M059J (cell line): ENCODE results near the gene ERICH4. TPM values are rescaled to one million over a fixed set of nuclear protein-coding genes. Genes with fewer than 3 reads are reported as not detected.
"Not testable (repeated sequence)": the region's sequence is repeated elsewhere in the genome, so short reads cannot be mapped to it uniquely, and the experiment has no call there.

Source experiments
- DNase-seq: peaks from one replicate; pipeline ENCODE4 v3.0.0-alpha.2; 2012; ENCODE audit warnings: low read depth
- total RNA-seq: library from RNA; depleted of rRNA; stranded (reverse); fragments of >200 nt; shearing (Covaris generic); gene quantifications from 2 replicates; pipeline ENCODE4 v1.2.3, GENCODE V29; 2014

The ERICH4 gene
- total RNA-seq, 1 experiment from 2014 or later: not detected

GRCh38 chr19:41435376-41435775 lies 7.6 kb upstream of the ERICH4 start:
- not testable (repeated sequence) for DNase-seq

DNA sequence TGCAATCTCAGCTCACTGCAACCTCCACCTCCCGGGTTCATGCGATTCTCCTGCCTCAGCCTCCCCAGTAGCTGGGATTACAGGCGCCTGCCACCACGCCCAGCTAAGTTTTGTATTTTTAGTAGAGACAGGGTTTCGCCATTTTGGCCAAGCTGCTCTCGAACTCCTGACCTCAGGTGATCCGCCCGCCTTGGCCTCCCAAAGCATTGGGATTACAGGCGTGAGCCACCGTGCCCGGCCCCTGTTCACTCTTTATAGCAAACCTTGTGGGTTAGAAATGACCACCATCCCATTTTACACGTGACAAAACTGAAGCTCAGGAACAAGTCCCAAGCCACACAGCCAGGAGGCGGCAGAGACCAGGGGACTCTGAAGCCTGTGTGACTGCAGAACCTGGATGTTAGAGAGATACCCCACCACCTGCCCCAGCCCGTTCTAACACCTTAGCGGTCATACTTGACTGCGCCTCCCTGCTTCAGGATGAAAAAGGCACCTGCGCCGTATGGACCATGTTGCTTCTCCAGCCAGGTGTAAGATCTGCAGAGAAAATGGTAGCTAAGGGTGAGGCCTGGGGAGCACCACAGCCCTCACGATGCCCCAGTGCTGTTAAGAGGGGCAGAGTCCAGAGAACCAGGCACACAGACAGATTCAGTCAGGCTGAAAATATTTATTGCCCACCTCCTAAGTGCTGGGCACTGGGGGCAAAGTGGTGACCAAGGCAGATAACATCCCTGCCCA lies 6.9 kb upstream of the ERICH4 start:
- DNase-seq: no peak

GRCh38 chr19:41436674-41436951 lies 6.3 kb upstream of the ERICH4 start:
- no peak for DNase-seq

DNA sequence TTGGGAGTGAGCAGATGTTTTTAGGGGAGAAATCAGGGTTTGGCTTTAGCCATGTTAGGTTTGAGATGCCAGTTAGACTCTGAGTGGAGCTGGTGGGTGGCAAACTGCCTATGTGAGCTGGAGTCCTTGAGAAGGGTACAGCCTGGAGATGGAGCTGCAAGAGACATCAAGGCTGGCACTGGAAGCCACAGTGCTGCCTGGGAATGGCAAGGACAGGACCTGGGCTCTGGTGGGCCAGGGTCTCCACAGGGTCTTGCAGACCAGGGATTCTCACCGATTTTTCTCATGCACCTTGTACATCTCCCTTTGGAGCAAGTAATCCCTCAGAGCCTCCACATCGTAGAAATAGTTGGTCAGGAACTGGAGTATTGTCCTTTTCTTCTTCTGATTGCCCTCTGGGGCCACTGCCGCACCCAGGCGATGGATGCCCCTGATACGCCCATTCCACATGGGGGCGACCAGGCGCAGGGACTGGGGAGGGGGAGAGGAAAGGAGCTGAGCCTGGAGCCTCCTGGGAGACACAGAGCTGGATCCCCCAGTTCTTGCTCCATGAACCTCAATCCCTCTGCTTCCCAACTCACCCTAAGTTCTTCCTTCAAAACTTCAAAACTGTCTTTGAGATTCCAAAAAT lies 4.9 kb upstream of the ERICH4 start:
- DNase-seq: no peak

GRCh38 chr19:41439441-41440222 lies 3.3 kb upstream of the ERICH4 start, which contains the start of gene DMAC2:
Gene DMAC2 (minus strand): TSS chr19:41439912. CDS start chr19:41439899, 13 bp downstream.
- DNase-seq: peak; percentile 99

DNA sequence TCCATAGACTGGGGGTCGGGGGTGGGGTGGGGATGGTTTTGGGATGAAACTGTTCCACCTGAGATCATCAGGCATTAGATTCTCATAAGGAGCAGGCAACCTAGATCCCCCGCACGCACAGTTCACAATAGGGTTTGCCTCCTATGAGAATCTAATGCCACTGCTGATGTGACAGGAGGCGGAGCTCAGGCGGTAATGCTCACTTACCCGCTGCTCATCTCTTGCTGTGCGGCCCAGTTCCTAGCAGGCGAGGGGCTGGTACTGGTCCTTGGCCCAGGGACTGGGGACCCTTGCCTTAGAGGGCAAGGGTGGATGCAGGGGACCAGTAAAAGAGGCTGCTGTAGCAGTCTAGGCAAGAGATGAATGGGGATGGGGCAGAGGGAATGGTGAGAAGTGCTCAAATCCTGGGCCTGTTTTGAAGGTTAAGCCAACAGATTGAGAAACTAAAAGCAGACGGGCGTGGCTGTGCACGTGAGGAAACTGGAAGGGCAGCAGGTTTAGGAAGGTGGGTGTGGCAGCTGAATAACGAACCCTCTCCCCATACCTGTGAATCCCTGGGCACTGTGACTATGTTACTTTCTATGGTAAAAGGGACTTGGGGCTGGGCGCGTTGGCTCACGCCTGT lies 1.5 kb upstream of the ERICH4 start:
- no peak for DNase-seq

- no peak for DNase-seq
Measured at GRCh38 chr19:41443813-41444455, 978 bp downstream of the ERICH4 start.

DNA sequence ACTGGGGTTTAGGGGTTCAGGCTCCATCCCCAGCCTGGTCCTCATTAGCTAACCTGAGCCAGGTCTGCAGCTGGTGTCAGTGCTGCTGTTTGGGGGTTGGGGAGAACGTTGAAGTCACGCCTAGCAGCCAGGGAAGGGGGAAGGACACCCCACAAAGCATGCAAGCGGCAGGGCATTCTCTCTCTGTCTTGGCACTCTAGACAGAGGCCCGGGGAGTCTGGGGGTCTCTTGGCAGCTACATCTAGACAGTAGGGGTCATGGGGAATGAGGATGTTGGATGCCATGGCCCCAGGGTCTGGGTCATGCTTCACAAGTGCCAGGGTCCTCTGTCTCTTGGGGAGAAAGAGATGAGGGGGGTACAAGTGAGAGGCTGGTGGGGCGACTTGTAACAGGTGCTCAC lies 2.6 kb downstream of the ERICH4 start:
- DNase-seq: no peak

GRCh38 chr19:41447732-41448332 lies 4.9 kb downstream of the ERICH4 start:
- DNase-seq: no peak

DNA sequence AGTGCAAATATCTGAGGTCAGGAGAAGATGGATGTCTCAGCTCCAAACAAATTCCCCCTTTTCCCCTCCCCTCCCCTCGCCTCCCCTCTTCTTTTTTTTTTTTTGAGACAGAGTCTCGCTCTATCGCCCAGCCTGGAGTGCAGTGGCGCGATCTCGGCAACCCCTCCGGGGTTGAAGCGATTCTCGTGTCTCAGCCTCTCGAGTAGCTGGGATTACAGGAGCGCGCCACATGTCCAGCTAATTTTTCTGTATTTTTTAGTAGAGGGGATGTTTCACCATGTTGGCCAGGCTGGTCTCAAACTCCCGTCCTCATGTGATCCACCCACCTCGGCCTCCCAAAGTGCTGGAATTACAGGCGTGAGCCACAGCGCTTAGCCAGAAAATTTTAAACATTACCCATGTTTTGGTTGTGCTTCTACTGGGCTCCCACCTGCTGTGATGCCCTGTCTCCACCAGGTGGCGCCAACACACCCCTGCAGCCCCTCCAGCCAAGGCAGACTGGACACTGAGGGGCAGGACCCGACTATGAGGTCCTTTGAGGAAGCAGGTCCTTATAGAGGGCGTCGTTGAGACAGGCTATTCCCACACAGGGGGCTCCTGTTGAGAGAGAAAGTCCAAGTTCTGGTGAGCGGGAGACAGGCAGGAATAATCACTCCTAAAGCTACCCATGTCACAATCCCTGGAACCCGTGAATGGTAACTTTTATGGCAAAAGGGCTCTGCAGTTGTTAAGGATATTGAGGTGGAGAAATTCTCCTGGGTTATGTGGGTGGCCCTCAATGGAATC lies 6.3 kb downstream of the ERICH4 start:
- DNase-seq: peak; percentile 56

DNA sequence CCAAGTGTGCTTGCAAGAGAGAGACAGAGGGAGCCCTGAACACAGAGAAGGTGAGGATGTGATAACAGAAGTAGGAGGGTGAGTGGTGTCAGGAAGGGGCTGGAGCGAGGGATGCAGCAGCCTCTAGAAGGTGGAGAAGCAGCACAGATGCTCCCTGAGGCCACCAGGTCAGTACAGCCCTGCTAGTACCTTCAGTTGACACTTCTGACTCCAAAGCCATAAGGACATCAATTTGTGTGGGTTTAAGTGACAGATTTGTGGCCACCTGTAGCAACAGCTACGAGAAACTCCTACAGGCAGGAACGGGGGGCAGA lies 6.9 kb downstream of the ERICH4 start:
- DNase-seq: no peak

- no peak for DNase-seq
Measured at GRCh38 chr19:41452584-41453275, 9.8 kb downstream of the ERICH4 start.

DNA sequence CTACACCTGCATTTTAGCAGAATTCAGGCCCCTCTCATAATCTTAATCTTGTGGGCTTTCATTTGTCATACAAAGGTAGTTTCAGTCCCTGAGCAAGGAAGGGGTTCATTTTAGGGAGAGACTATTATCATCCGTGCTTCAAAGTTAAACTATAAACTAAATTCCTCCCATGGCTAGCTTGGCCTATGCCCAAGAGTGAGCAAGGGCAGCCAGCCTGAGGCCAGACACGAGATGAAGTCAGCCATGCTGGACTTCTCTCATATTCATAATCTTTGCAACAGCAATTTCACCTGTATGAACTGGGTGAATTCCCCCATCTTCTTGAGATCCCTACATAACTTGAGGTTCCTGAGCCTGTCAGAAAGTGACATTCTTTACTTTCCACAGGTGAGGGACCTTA lies 13.0 kb downstream of the ERICH4 start:
- DNase-seq: no peak

- peak; percentile 36 for DNase-seq
Measured at GRCh38 chr19:41456342-41456918, 13.5 kb downstream of the ERICH4 start.

DNA sequence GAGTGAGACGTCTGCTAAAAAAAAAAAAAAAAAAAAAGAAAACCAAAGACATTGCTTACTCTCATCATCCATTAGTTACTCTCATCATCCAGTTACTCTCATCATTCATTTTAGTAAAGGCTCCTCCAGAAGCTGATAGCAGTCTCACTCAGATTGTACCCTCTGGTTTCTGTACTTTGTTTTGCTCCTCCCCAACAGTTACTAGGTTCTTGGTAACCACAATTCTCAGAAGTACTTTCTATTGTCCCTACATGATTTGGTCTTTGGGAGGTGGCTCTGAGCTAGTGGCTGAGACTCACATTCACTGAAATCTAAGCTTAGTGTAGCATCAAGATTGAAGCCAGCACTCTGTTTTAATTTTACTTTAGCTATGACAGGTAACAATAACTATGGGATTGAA lies 14.3 kb downstream of the ERICH4 start:
- no peak for DNase-seq

DNA sequence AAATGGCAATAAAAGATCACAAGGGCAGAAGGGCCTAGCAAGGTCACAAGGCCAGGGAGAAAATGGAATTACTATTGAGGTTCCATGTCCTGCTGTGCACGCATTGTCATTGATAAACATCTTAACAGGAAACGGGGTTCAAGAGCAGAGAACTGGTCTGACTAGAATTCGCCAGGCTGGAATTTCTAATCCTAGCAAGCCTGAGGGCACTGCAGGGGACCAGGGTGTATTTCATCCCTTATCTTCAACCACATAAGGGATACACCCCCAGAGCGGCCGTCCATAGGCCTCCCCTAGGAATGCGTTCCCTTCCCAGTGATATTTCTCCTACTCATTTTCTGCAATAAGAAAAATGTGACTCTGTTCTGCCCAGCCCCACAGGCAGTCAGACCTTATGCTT lies 19.5 kb downstream of the ERICH4 start:
- no peak for DNase-seq

DNA sequence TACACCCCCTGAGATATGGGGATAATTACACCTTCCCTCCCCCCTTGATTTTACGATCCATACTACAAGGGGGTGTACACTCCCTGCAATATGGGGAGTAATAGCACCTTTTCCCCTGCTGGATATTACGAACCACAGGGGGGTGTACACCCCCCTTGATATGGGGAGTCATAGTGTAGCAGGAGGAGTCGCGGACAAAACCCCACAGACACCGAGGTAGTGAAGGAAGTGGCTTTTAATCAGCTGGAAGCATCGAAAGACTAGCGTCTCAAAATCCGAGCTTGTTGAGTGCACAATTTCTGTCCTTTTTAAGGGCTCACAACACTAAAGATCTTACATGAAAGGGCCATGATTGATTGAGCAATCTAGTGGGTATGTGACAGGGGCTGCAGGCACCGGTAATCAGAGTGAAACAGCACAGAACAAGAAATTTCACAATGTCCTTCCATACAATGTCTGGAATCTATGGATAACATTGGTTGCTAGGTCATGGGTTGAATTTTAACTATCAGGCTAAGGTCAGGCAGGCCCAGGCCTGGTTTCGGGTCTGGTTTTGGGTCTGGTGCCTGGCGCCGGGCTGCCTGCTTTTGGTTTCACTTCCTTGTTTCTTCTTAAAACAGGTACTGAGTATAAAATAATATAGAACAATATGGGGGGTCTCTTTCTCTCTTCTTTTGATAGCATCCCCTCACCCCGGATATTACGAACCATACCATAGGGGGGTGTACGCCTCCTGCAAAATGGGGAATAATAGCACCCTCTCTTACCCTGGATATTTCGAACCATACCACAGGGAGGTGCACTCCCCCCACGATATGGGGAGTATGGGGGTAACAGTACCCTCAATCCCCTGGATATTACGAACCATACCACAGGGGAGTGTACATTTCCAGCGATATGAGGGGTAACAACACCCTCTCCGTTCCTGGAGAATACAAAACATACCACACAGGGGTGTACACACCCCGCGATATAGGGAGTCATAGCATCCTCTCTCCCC lies 20.6 kb downstream of the ERICH4 start:
- not testable (repeated sequence) for DNase-seq

DNA sequence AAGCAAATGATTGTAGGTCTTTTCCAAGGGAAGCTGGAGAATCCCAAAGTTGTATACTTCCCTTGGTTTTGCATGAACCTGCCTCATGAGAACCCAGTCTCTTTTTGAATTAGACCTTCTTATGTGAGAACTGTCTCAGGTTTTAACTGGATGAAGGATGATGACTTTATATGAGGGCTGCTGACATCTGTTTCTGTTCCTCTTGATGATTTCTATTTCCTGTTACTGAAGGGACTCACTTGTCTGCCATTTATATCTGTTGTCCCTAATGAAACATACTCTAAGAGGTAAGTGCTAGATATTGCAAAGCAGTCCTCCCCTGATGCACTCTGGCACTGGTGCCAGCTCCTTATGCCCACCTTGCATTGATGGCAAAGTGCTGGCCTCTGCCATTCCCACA lies 33.6 kb downstream of the ERICH4 start:
- no peak for DNase-seq

GRCh38 chr19:41478171-41478570 lies 35.2 kb downstream of the ERICH4 start:
- DNase-seq: no peak
